ENCODE measurements around the gene HCN4.
"Not testable (repeated sequence)": the region's sequence is repeated elsewhere in the genome, so short reads cannot be mapped to it uniquely, and the experiment has no call there.

The HCN4 gene

GRCh38 chr15:73368301-73369136, at the start of gene HCN4:
Gene HCN4 (minus strand): TSS chr15:73368958. CDS start chr15:73368270, 688 bp downstream.
- no peak for DNase-seq

- no peak for DNase-seq
These were observed 46.1 kb upstream of the HCN4 start for GRCh38 chr15:73414876-73415275.

- no peak for DNase-seq
These were observed 34.4 kb upstream of the HCN4 start for GRCh38 chr15:73403171-73403570.

GRCh38 chr15:73400222-73400621, 31.5 kb upstream of the HCN4 start:
- DNase-seq, result not testable (repeated sequence)

- DNase-seq, result no peak
These were observed 30.1 kb upstream of the HCN4 start for GRCh38 chr15:73398861-73399260.

GRCh38 chr15:73397461-73397860, 28.7 kb upstream of the HCN4 start:
- no peak for DNase-seq

GRCh38 chr15:73395671-73396070, 26.9 kb upstream of the HCN4 start:
- no peak for DNase-seq

GRCh38 chr15:73394782-73395181, 26.0 kb upstream of the HCN4 start:
- no peak for DNase-seq

- DNase-seq, result no peak
These were observed 24.6 kb upstream of the HCN4 start for GRCh38 chr15:73393336-73393735.

GRCh38 chr15:73392025-73392424, 23.3 kb upstream of the HCN4 start:
- DNase-seq, result no peak

- DNase-seq, result no peak
These were observed 22.5 kb upstream of the HCN4 start for GRCh38 chr15:73391128-73391872.

GRCh38 chr15:73389971-73390544, 21.3 kb upstream of the HCN4 start:
- DNase-seq, result no peak

- DNase-seq, result no peak
These were observed 20.8 kb upstream of the HCN4 start for GRCh38 chr15:73389539-73389938.

- DNase-seq, result no peak
These were observed 19.6 kb upstream of the HCN4 start for GRCh38 chr15:73388256-73388781.

- DNase-seq, result no peak
These were observed 18.9 kb upstream of the HCN4 start for GRCh38 chr15:73387507-73388255.

- no peak for DNase-seq
These were observed 18.2 kb upstream of the HCN4 start for GRCh38 chr15:73386886-73387506.

GRCh38 chr15:73386238-73386637, 17.5 kb upstream of the HCN4 start:
- DNase-seq, result no peak

GRCh38 chr15:73385205-73385604, 16.4 kb upstream of the HCN4 start:
- DNase-seq, result no peak

- DNase-seq, result no peak
These were observed 14.8 kb upstream of the HCN4 start for GRCh38 chr15:73383310-73384189.

- no peak for DNase-seq
These were observed 13.4 kb upstream of the HCN4 start for GRCh38 chr15:73382115-73382514.

GRCh38 chr15:73380661-73381060, 11.9 kb upstream of the HCN4 start:
- no peak for DNase-seq

All from NCI-H187 treated with DMSO at 0.1 percent for 48 hours (cell line).